ENCODE measurements around the gene NRIP3. TPM values are rescaled to one million over a fixed set of nuclear protein-coding genes. Genes with fewer than 3 reads are reported as not detected.
A peak's percentile ranks its signal among the peaks of the same experiment; 100 is the strongest.

The NRIP3 gene
- total and polyA plus RNA-seq, 9 donors: 0.24 to 16.9 (median 0.99) TPM

GRCh38 chr11:9008661-9009060 lies 4.9 kb upstream of the NRIP3 start:
- intact Hi-C loops (cut with DNase I): no loop called here
- no peaks in the 10 kb centered on the region for H3K9me3 ChIP-seq
- H3K4me1 ChIP-seq (ENCODE audit: insufficient read depth): peaks cover 8% of the 10 kb centered on the region
- no peak for DNase-seq
- WGBS, 3 donors: 64 to 100% (median 88%) methylated on average over 1 of the region's 1 CpG
- H3K27me3 ChIP-seq: no peaks in the 10 kb centered on the region
- TF ChIP-seq POLR2A (IDR thresholded peaks at IDR 0.05): no peak
- no peak for TF ChIP-seq CTCF (IDR thresholded peaks at IDR 0.05)
- no peak for TF ChIP-seq EP300 (IDR thresholded peaks at IDR 0.05)
- H3K36me3 ChIP-seq: no peaks in the 10 kb centered on the region
- no peak overlapping the region for H3K27ac ChIP-seq
- no peak overlapping the region for H3K4me3 ChIP-seq

DNA sequence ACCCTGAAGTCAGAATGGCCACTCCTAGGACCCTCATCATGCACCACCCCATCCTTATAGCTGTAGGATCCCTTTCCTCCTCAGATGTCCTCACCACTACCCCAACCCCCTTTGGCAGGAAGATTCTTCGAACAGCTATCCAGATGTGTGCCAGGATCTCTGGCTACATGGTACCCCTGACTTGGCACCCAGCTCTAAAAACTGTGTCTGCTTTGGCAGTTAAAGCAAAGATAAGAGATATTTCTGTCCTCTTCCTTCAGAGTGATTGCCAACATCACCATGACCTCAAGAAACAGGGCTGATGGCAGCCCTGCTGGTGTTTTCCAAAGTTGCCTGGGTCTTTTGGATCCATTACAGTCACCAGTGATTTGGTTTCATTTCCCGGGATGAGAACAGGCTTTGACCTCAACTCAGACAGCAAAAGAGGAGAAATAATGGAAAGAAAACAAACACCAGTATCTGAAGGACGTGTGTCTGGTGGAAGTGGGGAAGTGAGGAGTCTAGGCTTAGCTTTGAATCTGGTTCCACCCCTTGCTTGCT lies 4.3 kb upstream of the NRIP3 start:
- H3K27ac ChIP-seq: no peak overlapping the region
- WGBS, 3 donors: 48 to 61% (median 49%) methylated on average over 3 of the region's 3 CpGs

GRCh38 chr11:9005087-9005486 lies 1.3 kb upstream of the NRIP3 start:
- Histone ChIP-seq H3K4me3 (no peak overlapping the region), H3K4me1 (ENCODE audit: insufficient read depth) (peaks cover 12% of the 10 kb centered on the region), H3K9me3 (no peaks in the 10 kb centered on the region), H3K36me3 (no peaks in the 10 kb centered on the region), H3K27ac (no peak overlapping the region), H3K27me3 (no peaks in the 10 kb centered on the region)
- WGBS, 3 donors: 60 to 64% (median 62%) methylated on average over 4 of the region's 4 CpGs
- DNase-seq: no peak
- intact Hi-C loops (cut with DNase I): no loop called here
- no peak for TF ChIP-seq EP300 (IDR thresholded peaks at IDR 0.05)
- no peak for TF ChIP-seq POLR2A (IDR thresholded peaks at IDR 0.05)
- TF ChIP-seq CTCF (IDR thresholded peaks at IDR 0.05): no peak

More for the DNA sequence above, 4.3 kb upstream of the NRIP3 start:
- no peaks in the 10 kb centered on the region for H3K9me3 ChIP-seq
- H3K36me3 ChIP-seq: no peaks in the 10 kb centered on the region
- H3K27me3 ChIP-seq: no peaks in the 10 kb centered on the region
- intact Hi-C loops (cut with DNase I): no loop called here
- peaks cover 11% of the 10 kb centered on the region for H3K4me1 ChIP-seq (ENCODE audit: insufficient read depth)
- no peak overlapping the region for H3K4me3 ChIP-seq
- TF ChIP-seq CTCF (IDR thresholded peaks at IDR 0.05) (no peak), EP300 (IDR thresholded peaks at IDR 0.05) (no peak), POLR2A (IDR thresholded peaks at IDR 0.05) (no peak)
- DNase-seq: no peak

DNA sequence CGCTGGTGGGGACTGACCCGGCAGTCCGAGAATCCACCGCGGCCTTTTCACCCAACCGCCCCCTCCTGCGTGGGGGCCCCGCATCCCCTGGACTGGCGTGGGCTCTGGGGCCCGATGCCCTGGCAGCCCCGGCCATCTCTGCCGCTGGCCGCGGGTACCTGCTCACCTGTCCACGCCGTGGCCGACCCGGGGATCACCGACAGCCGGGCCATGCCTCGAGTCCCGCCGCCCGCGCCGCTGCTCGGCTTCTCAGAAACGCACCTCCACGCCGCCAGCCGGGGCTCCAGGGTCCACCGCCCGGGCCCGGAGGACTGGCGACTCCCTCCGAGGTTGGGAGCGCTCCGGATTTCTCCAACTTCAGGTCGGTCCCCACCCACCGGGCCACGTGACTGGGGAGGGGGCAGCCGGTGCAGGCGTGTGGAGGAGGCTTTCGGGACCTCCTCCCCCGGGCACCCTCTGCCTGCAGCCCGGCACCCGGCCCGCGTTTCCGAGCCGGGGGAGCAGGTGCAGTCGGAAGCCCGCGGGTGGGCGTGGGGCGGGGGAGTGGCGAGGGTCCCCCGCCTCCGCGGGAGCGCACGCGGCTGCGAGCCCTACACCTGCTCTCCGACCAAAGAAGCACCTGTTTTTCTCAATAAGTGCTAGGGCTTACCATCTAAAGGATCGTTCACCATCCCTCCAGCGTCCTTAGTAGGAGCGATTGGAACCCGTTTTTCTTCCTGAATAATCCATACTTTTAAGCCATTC lies 554 bp upstream of the NRIP3 start:
- peak overlapping the region; percentile 42 for H3K4me3 ChIP-seq
- intact Hi-C loops (cut with DNase I): no loop called here
- WGBS, 3 donors: 4 to 7% (median 6%) methylated on average over 43 to 69 of the region's 69 CpGs
- H3K27me3 ChIP-seq: no peaks in the 10 kb centered on the region
- no peaks in the 10 kb centered on the region for H3K9me3 ChIP-seq
- TF ChIP-seq POLR2A (IDR thresholded peaks at IDR 0.05): no peak
- TF ChIP-seq CTCF (IDR thresholded peaks at IDR 0.05): no peak
- TF ChIP-seq EP300 (IDR thresholded peaks at IDR 0.05): no peak
- peak; percentile 15 to 50 (median 23) for DNase-seq
- peaks cover 12% of the 10 kb centered on the region for H3K4me1 ChIP-seq (ENCODE audit: insufficient read depth)
- no peak overlapping the region for H3K27ac ChIP-seq
- no peaks in the 10 kb centered on the region for H3K36me3 ChIP-seq

Measured in ovary (tissue), 9 donors.